HL-60/S4 treated with phorbol 12-myristate 13-acetate at 8.2 ng/mL for 4 days and 3 days (cell line): Measurements from ENCODE around the gene B9D2.
"Not testable (repeated sequence)": the region's sequence is repeated elsewhere in the genome, so short reads cannot be mapped to it uniquely, and the experiment has no call there.

Experiments
- in situ Hi-C: fragments of 300-500 bp; cut with MboI; formaldehyde crosslinking; loops from 2 replicates; pipeline ENCODE4 v1.15.0; 2022; ENCODE audit warnings: low sequenced_read_pairs

The B9D2 gene

GRCh38 chr19:41363753-41364523 lies at the start of gene B9D2:
TSS of gene B9D2 (minus strand) at chr19:41364149. CDS start at chr19:41363519, 630 bp downstream.
- in situ Hi-C loops: no loop called here

- in situ Hi-C loops: no loop called here
Measured at GRCh38 chr19:41412953-41413352, 49.0 kb upstream of the B9D2 start.

- in situ Hi-C loops: no loop called here
Measured at GRCh38 chr19:41411968-41412265, 48.0 kb upstream of the B9D2 start.

- in situ Hi-C loops: no loop called here
Measured at GRCh38 chr19:41411100-41411967, 47.4 kb upstream of the B9D2 start.

GRCh38 chr19:41410336-41411054 lies 46.5 kb upstream of the B9D2 start:
- in situ Hi-C loops: no loop called here

GRCh38 chr19:41409288-41409687 lies 45.3 kb upstream of the B9D2 start:
- in situ Hi-C loops: no loop called here

- in situ Hi-C loops: not testable (repeated sequence)
Measured at GRCh38 chr19:41408846-41409245, 44.9 kb upstream of the B9D2 start.

GRCh38 chr19:41408256-41408655 lies 44.3 kb upstream of the B9D2 start:
- in situ Hi-C loops: no loop called here

- in situ Hi-C loops: no loop called here
Measured at GRCh38 chr19:41407271-41407670, 43.3 kb upstream of the B9D2 start.

GRCh38 chr19:41405776-41406175 lies 41.8 kb upstream of the B9D2 start:
- in situ Hi-C loops: no loop called here

GRCh38 chr19:41403181-41403970 lies 39.4 kb upstream of the B9D2 start:
- in situ Hi-C loops: no loop called here

GRCh38 chr19:41402010-41402409 lies 38.1 kb upstream of the B9D2 start:
- in situ Hi-C loops: no loop called here

- in situ Hi-C loops: no loop called here
Measured at GRCh38 chr19:41401483-41401882, 37.5 kb upstream of the B9D2 start.

GRCh38 chr19:41399525-41399924 lies 35.6 kb upstream of the B9D2 start:
- in situ Hi-C loops: no loop called here

GRCh38 chr19:41399091-41399490 lies 35.1 kb upstream of the B9D2 start:
- in situ Hi-C loops: no loop called here

GRCh38 chr19:41398598-41398997 lies 34.6 kb upstream of the B9D2 start:
- in situ Hi-C loops: no loop called here

GRCh38 chr19:41398050-41398418 lies 34.1 kb upstream of the B9D2 start:
- in situ Hi-C loops: no loop called here

GRCh38 chr19:41397086-41398049 lies 33.4 kb upstream of the B9D2 start, which contains the start of the genes BCKDHA and EXOSC5:
TSS of gene BCKDHA (plus strand) at chr19:41397818. CDS start at chr19:41397828, 10 bp downstream.
TSS of gene EXOSC5 (minus strand) at chr19:41397359. CDS start at chr19:41397328, 31 bp downstream.
- in situ Hi-C loops: no loop called here

GRCh38 chr19:41395355-41395754 lies 31.4 kb upstream of the B9D2 start:
- in situ Hi-C loops: no loop called here
